Duodenal mucosa (tissue), 2 donors: ENCODE measurements around the gene ESPL1.

Experiments used
- H3K27ac ChIP-seq: one replicate; pipeline ENCODE4 v1.7.0; 2013; ENCODE audit warnings: low read depth, low read length
- H3K27me3 ChIP-seq, 2 donors: one replicate each; pipeline ENCODE4 v1.7.0; 2013; ENCODE audit warnings: low read length in 2 of 2, control low read depth in 1 of 2; ENCODE audit not compliant: insufficient read depth in 2 of 2, control insufficient read depth in 1 of 2
- H3K36me3 ChIP-seq, 2 donors: one replicate each; pipeline ENCODE4 v1.7.0; 2013; ENCODE audit warnings: low read length in 2 of 2, control low read depth in 1 of 2; ENCODE audit not compliant: insufficient read depth in 2 of 2, control insufficient read depth in 1 of 2
- H3K4me1 ChIP-seq, 2 donors: one replicate each; pipeline ENCODE4 v1.7.0; 2013; ENCODE audit warnings: low read length in 2 of 2, control low read depth in 1 of 2; ENCODE audit not compliant: insufficient read depth in 2 of 2, control insufficient read depth in 1 of 2
- H3K4me3 ChIP-seq, 2 donors: one replicate each; pipeline ENCODE4 v1.7.0; 2013; ENCODE audit warnings: low read length in 2 of 2, low read depth in 1 of 2
- H3K9ac ChIP-seq, 2 donors: one replicate each; pipeline ENCODE4 v1.7.0; 2013; ENCODE audit warnings: low read length in 2 of 2, low read depth in 1 of 2
- H3K9me3 ChIP-seq, 2 donors: one replicate each; pipeline ENCODE4 v1.7.0; 2013; ENCODE audit warnings: low read length in 2 of 2, control low read depth in 1 of 2; ENCODE audit not compliant: control insufficient read depth in 1 of 2

The ESPL1 gene

DNA sequence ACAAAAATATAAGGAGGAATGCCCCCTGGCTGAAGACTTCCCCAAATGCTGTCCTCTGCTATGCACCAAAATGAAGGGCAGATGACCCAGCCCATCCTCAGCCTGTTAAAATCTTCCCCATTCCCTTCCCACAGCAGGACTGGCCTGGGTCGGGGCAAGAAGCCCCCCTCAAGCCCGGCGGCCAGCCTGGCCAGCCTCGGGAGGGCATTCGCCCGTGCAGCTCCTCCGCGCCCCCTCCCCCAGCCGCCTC is 36.5 kb upstream of the ESPL1 start:
- Histone ChIP-seq H3K9me3 (no peaks in the 10 kb centered on the region), H3K9ac (peak overlapping the region in 1 of 2 donors; percentile 51), H3K4me1 (peaks cover 28 to 30% of the 10 kb centered on the region in 2 donors), H3K36me3 (no peaks in the 10 kb centered on the region), H3K27me3 (peaks cover 6 to 7% of the 10 kb centered on the region in 2 donors), H3K27ac (peak overlapping the region; percentile 39), H3K4me3 (peak overlapping the region; percentile 57 to 64)

- Histone ChIP-seq H3K9me3 (no peaks in the 10 kb centered on the region), H3K27me3 (peaks cover 6 to 7% of the 10 kb centered on the region in 2 donors), H3K27ac (peak within 1 kb of the TSS; percentile 39), H3K4me1 (peaks cover 28 to 30% of the 10 kb centered on the region in 2 donors), H3K36me3 (no peaks in the 10 kb centered on the region), H3K4me3 (peak within 1 kb of the TSS; percentile 63 to 65), H3K9ac (peak within 1 kb of the TSS in 1 of 2 donors; percentile 51)
Measured at GRCh38 chr12:53231921-53232645, 36.0 kb upstream of the ESPL1 start, which contains the start of gene RARG. TSS of gene RARG (minus strand) at chr12:53232209. CDS start at chr12:53227545, 4,664 bp downstream.

DNA sequence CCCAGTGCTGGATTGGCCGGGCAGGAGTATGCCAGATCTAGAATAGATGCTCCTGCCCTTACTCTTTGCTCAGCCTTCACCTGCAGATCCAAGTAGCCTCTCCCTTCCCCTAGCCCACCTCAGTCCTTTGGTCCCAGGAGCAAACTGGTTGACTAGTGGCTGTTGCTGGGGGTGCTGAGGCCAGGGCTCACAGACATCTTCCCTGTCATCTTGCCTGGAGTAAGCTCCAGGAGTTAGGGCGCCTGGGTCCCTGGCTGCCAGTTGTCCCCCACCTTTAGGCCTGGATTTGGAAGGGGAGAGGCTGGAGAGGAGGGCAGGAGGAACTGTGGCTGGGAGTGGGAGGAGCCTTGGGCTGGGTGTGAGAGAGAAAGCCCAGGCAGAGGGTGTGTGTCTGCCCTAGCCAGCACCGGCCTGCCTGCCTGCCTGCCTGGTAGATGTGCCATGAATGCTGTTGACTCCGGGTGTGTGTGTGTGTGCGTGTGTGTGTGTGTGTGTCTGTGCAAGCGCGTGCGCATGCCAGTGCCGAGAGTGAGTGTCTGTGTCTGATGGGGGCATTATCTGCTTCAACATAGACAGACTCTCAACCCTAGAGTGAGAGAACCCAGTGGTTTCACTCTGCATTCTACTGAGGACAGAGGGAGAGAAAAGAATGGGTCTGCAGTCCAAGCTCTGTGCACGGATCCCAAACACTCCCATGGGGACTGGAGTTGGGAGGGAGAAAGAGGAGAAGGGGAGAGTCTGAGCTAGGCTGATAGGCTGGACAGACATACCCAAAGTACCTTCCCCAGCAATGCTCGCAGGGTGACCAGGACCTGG is 35.2 kb upstream of the ESPL1 start:
- Histone ChIP-seq H3K27me3 (peaks cover 7 to 10% of the 10 kb centered on the region in 2 donors), H3K36me3 (no peaks in the 10 kb centered on the region), H3K9me3 (no peaks in the 10 kb centered on the region), H3K4me1 (peaks cover 28 to 30% of the 10 kb centered on the region in 2 donors), H3K4me3 (peak overlapping the region; percentile 63 to 65), H3K9ac (peak overlapping the region in 1 of 2 donors; percentile 15), H3K27ac (no peak overlapping the region)

- Histone ChIP-seq H3K9me3 (no peaks in the 10 kb centered on the region), H3K36me3 (no peaks in the 10 kb centered on the region), H3K9ac (no peak overlapping the region), H3K27ac (no peak overlapping the region), H3K4me1 (peaks cover 28 to 30% of the 10 kb centered on the region in 2 donors), H3K27me3 (peaks cover 7 to 10% of the 10 kb centered on the region in 2 donors), H3K4me3 (peak overlapping the region in 1 of 2 donors; percentile 10)
Measured at GRCh38 chr12:53233671-53234121, 34.4 kb upstream of the ESPL1 start.

DNA sequence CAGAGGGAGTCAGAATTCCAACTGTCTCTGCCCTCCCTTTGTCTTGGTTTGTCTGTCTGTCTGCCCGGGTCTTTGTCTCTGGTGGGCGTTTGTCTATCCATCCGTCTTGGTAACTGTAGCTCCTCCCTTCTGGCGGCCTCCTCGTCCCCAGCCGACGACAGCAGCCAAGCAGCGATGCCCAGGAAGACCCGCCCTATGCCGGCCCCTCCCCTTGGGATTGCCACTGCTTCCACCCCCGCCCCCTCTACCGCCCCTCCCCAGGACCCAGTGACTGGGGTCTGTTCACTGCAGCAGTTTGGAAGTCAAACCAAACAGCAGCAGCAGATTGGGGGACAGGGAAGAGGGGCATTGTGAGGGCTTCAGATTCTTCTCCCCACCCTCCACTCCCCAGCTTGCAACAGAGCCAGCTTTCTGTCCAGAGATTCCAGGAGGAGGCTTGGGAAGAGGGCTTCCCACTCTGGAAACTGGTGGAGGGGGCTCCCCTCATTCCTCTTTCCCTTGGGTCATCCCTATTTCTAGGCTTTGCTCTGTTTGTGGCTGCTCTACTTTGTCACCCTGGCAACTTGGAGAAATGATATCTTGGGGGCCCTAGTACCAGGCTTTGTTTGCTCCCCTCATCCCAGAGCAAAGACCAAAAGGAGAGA is 33.7 kb upstream of the ESPL1 start:
- Histone ChIP-seq H3K36me3 (no peaks in the 10 kb centered on the region), H3K9ac (no peak overlapping the region), H3K4me1 (peaks cover 28 to 30% of the 10 kb centered on the region in 2 donors), H3K27ac (no peak overlapping the region), H3K9me3 (no peaks in the 10 kb centered on the region), H3K27me3 (peaks cover 7 to 10% of the 10 kb centered on the region in 2 donors), H3K4me3 (no peak overlapping the region)

GRCh38 chr12:53235164-53235563 is 32.9 kb upstream of the ESPL1 start:
- Histone ChIP-seq H3K9ac (no peak overlapping the region), H3K27me3 (peaks cover 7 to 10% of the 10 kb centered on the region in 2 donors), H3K36me3 (no peaks in the 10 kb centered on the region), H3K9me3 (no peaks in the 10 kb centered on the region), H3K4me3 (no peak overlapping the region), H3K27ac (no peak overlapping the region), H3K4me1 (peaks cover 28 to 30% of the 10 kb centered on the region in 2 donors)

- no peaks in the 10 kb centered on the region for H3K9me3 ChIP-seq
- H3K4me3 ChIP-seq, result no peak overlapping the region
- peaks cover 7 to 10% of the 10 kb centered on the region in 2 donors for H3K27me3 ChIP-seq
- H3K9ac ChIP-seq, result no peak overlapping the region
- peaks cover 26% of the 10 kb centered on the region in 2 donors for H3K4me1 ChIP-seq
- no peaks in the 10 kb centered on the region for H3K36me3 ChIP-seq
- no peak overlapping the region for H3K27ac ChIP-seq
Measured at GRCh38 chr12:53235742-53236442, 32.2 kb upstream of the ESPL1 start.

DNA sequence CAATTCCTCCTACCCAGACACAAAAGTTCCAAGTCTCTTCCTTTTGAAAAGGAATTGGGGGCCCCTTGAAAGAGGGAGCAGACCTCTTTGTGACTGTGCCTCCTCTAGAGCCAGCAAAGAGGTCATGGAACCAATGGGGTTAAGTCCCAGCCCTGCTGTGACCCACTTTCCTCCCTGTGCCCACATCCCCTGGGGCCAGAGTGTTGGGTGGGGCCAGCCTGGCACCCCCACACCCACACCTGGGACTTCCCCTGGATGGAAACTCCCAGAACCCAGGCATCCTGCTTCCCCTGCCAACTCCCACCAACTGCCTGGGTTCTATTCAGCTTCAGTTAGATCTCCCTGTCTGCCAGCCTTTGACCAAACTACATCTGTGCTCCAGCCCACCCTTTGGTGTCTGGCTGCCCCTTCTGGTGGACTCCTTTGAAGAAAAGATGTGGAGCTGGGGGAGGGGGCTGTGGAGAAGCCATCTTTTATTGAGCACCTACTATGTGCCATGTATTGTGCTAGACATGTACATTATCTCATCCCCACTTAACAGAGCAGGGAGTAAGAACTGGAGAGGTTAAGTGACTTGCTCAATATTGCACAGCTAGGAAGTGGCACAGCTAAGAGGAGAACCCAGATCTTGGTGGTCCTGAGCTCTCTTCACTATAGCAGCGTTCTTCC is 31.5 kb upstream of the ESPL1 start:
- no peak overlapping the region for H3K9ac ChIP-seq
- H3K4me3 ChIP-seq, result no peak overlapping the region
- peaks cover 19 to 20% of the 10 kb centered on the region in 2 donors for H3K4me1 ChIP-seq
- no peaks in the 10 kb centered on the region for H3K36me3 ChIP-seq
- H3K27ac ChIP-seq, result no peak overlapping the region
- peaks cover 4 to 10% of the 10 kb centered on the region in 2 donors for H3K27me3 ChIP-seq
- no peaks in the 10 kb centered on the region for H3K9me3 ChIP-seq

DNA sequence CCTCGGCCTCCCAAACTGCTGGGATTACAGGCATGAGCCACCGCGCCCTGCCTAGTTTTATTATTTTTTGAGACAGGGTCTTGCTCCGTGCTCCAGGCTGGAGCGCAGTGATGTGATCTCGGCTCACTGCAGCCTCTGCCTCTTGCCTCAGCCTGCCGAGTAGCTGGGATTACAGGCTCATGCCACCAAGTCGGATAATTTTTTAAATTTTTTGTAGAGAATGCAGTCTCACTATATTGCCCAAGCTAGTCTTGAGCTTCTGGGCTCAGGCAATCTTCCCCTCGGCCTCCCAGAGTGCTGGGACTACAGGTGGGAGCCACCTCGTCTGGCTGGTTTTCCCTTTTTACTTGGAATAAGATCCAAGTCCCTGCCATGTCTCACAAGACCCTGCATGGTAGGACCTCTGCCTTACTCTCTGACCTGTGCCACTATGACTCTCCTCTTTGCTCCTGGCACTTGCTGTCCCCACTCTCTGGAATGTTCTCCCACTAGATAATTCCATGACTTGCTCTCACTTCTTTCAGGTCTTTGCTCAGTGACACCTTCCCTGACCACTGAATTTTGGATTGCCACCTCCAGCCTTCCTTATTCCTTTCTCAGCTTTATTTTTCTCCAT is 28.3 kb upstream of the ESPL1 start:
- Histone ChIP-seq H3K9ac (no peak overlapping the region), H3K4me3 (no peak overlapping the region), H3K4me1 (no peaks in the 10 kb centered on the region), H3K36me3 (no peaks in the 10 kb centered on the region), H3K27ac (no peak overlapping the region), H3K27me3 (peaks cover 6 to 9% of the 10 kb centered on the region in 2 donors), H3K9me3 (no peaks in the 10 kb centered on the region)
